SJSA1 (cell line): ENCODE measurements around the gene PLCH1. TPM values are rescaled to one million over a fixed set of nuclear protein-coding genes. Genes with fewer than 3 reads are reported as not detected.

Source experiments
- DNase-seq, 2 experiments: peaks; one replicate each; pipeline ENCODE4 v3.0.0-alpha.2; 2015 to 2020; ENCODE audit warnings: low spot score in 2 of 2, low read depth in 1 of 2
- H3K27ac ChIP-seq: fragments of 250-450 bp; sonication (Bioruptor Pico); 2 replicates; pipeline ENCODE4 v1.5.1; 2020; ENCODE audit warnings: mild to moderate bottlenecking, moderate library complexity
- H3K27me3 ChIP-seq: fragments of 250-450 bp; sonication (Bioruptor Pico); replicated peaks from 2 replicates; pipeline ENCODE4 v1.5.1; 2020; ENCODE audit warnings: mild to moderate bottlenecking, moderate library complexity
- H3K36me3 ChIP-seq: fragments of 250-450 bp; sonication (Bioruptor Pico); 2 replicates; pipeline ENCODE4 v1.5.1; 2020; ENCODE audit warnings: mild to moderate bottlenecking
- H3K4me1 ChIP-seq: fragments of 250-450 bp; sonication (Bioruptor Pico); replicated peaks from 2 replicates; pipeline ENCODE4 v1.6.1; 2021; ENCODE audit warnings: mild to moderate bottlenecking
- H3K4me3 ChIP-seq: fragments of 250-450 bp; sonication (Bioruptor Pico); 2 replicates; pipeline ENCODE4 v1.5.1; 2020; ENCODE audit warnings: mild to moderate bottlenecking
- H3K9me3 ChIP-seq: fragments of 250-450 bp; sonication (Bioruptor Pico); replicated peaks from 2 replicates; pipeline ENCODE4 v1.5.1; 2020; ENCODE audit warnings: mild to moderate bottlenecking
- total RNA-seq: library from RNA; depleted of rRNA; stranded (reverse); fragments of >200 nt; shearing (Covaris generic); gene quantifications from 2 replicates; pipeline ENCODE4 v1.2.3, GENCODE V29; 2014

Gene PLCH1
- total RNA-seq, 1 experiment from 2014 or later, result 0.13 TPM

DNA sequence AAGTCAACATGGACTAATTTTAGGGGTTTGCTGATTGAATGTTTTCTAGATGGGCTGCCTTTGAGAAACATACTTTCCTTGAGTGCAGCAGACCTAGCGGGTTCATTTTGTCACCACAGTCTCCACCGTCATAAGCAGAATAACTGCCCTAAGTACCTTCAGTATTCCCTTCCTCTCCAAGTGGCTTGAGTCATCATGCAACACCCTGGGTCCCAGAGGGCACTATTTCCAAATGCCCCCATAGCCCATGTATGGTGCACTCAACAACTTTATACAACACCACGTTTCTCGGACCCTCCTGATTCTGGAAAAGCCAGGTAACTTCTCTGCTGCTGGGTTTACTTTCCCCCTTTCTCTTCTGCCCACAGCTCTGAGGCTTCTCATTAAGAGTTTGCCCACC lies 300.1 kb downstream of the PLCH1 start:
- H3K4me3 ChIP-seq, result no peak overlapping the region
- H3K36me3 ChIP-seq, result no peaks in the 10 kb centered on the region
- no peak for DNase-seq
- no peaks in the 10 kb centered on the region for H3K4me1 ChIP-seq
- H3K27ac ChIP-seq, result no peak overlapping the region
- no peaks in the 10 kb centered on the region for H3K9me3 ChIP-seq
- H3K27me3 ChIP-seq, result no peaks in the 10 kb centered on the region

DNA sequence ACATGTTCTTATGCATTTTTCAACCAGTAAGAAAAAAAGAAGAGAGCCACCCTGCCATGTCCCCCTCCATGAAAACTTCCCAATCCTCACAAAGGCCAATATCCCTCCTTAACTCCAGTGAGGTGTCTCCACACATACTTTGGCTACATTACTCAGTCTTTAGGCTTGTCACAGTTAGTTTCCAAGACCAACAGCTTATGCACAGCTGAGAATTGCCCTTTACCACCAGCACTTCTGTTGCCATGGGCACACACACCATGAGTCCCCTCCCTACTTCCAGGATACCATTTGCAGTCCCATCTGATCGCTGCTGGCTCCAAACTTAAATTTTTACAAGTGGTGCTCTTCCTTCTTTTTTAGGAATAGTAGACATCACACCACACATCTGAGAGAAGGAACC lies 301.1 kb downstream of the PLCH1 start:
- Histone ChIP-seq H3K9me3 (no peaks in the 10 kb centered on the region), H3K36me3 (no peaks in the 10 kb centered on the region), H3K4me1 (no peaks in the 10 kb centered on the region), H3K4me3 (no peak overlapping the region), H3K27me3 (no peaks in the 10 kb centered on the region), H3K27ac (no peak overlapping the region)
- no peak for DNase-seq

DNA sequence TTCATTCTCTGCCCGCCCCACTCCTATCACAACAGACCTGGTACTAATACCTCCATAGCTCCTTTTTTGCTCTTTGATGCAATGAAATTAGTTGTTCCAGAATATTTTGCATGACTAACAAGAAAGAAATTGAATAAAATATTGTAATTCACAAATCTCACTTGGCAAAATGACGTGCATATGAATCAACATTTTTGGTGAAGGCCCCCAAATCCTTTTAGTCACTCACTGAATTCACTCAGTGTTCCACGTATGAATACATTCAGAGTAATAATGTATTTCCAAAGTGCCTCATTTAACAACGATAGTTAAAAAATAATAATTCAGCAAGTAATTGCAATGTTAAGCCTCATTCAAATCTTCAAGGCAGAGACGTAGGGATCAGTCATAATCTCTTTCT lies 302.8 kb downstream of the PLCH1 start:
- H3K4me3 ChIP-seq, result no peak overlapping the region
- H3K27ac ChIP-seq, result no peak overlapping the region
- no peaks in the 10 kb centered on the region for H3K9me3 ChIP-seq
- no peaks in the 10 kb centered on the region for H3K36me3 ChIP-seq
- no peaks in the 10 kb centered on the region; the same call in 1 of the 2 replicates for H3K4me1 ChIP-seq
- no peak for DNase-seq
- H3K27me3 ChIP-seq, result no peaks in the 10 kb centered on the region

DNA sequence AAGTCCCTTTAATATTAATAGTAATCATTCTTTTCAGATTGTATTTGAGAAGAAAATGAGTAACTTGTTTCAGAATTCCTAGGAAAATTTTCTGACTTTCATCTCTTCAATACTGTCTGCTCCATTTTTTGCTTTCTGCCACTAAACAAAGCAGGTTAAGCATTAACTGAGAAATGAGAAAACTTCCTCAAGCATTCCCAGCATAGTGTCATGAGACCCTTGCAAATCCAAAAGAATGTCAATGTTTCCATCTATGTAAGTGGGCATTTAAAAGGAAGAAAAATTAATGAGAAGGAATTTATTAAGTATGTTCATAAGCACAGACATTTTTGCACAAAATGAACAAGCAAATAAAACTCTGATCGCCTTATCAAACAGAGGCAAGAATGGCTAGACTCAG lies 303.4 kb downstream of the PLCH1 start:
- no peak for DNase-seq
- no peak overlapping the region for H3K4me3 ChIP-seq
- H3K9me3 ChIP-seq, result no peaks in the 10 kb centered on the region
- H3K4me1 ChIP-seq, result peaks cover 5% of the 10 kb centered on the region; the same call in 1 of the 2 replicates
- H3K27ac ChIP-seq, result no peak overlapping the region
- H3K27me3 ChIP-seq, result no peaks in the 10 kb centered on the region
- no peaks in the 10 kb centered on the region for H3K36me3 ChIP-seq

DNA sequence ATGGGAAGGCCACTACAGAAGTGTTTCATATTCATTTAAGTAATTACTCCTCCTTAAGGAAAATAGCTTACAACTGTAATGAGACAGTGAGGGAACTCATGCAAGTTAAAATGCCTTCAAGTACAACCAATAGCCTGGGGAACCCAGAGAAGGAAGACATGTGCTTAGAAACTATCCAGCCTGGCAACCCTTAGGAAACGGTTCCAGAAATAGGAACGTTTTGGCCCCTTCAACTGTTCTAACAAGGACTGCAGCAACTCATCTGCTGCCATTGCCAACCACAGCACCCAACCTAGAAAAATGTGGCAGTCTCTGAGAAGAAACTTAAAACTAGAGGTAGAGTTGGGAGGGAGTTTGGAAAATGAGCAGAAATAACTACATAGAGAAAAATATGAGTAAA lies 303.8 kb downstream of the PLCH1 start:
- Histone ChIP-seq H3K27me3 (no peaks in the 10 kb centered on the region), H3K9me3 (no peaks in the 10 kb centered on the region), H3K4me1 (peaks cover 10% of the 10 kb centered on the region), H3K4me3 (no peak overlapping the region), H3K36me3 (no peaks in the 10 kb centered on the region), H3K27ac (no peak overlapping the region)
- DNase-seq, result no peak

DNA sequence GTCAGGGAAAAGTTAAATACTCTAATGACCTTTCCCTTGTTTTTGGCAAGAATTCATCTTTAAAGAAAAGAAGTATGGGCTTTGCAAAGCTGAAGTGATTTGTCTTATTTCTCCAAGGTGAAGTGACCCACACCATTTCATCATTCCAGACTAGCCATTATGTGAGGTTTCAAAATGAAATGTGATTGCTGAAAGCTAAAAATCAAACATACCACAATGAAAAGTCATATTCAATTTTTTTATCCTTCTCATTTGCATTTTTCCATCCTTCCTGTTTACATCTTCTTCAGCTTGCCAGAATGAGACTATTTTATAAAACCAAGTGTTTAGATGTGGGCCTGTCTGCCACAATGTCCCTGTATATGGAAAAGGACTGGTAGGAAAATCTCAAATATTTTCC lies 309.1 kb downstream of the PLCH1 start:
- H3K27me3 ChIP-seq, result no peaks in the 10 kb centered on the region
- no peak overlapping the region for H3K4me3 ChIP-seq
- H3K4me1 ChIP-seq, result peaks cover 16% of the 10 kb centered on the region
- H3K9me3 ChIP-seq, result no peaks in the 10 kb centered on the region
- H3K27ac ChIP-seq, result 0 out of 2 replicates have a peak overlapping the region, but pooled peaks have one; percentile 4
- no peak for DNase-seq
- H3K36me3 ChIP-seq, result no peaks in the 10 kb centered on the region

DNA sequence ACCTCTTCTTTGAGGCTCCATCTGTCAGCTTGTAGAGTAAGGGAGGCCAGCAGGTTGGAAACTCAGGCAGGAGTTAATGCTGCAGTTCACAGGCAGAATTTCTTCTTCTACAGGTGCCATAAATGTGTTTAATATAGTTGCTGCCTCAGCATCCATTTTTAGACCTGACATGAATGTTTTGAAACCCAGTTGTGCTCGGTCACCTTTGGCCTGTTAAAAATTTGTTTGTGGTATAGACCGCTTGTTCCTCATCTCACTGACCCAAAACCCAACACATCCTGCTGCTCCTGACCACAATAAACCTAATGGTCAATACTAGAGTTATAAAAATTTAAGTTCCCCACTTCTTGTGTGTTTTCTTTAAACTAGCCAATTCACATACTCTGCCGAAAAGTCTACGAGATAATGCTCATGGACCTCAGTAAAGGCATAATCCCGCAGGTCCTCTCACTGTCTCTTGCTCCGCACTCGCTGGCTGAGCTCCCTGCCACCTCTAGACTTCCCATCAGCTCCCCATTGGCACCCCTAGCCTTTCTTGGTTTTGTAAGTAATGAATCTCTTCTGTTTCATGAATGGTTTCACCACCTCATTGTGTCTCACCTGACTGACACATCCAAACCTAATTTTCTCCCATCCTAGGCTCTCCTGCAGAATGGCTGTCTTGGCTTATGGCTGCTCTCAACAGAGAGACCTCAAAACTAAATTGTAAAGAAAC lies 312.9 kb downstream of the PLCH1 start:
- no peak overlapping the region for H3K27ac ChIP-seq
- H3K27me3 ChIP-seq, result no peaks in the 10 kb centered on the region
- DNase-seq, result no peak
- H3K9me3 ChIP-seq, result peaks cover 6% of the 10 kb centered on the region
- H3K4me3 ChIP-seq, result no peak overlapping the region
- H3K36me3 ChIP-seq, result no peaks in the 10 kb centered on the region
- peaks cover 36% of the 10 kb centered on the region for H3K4me1 ChIP-seq

DNA sequence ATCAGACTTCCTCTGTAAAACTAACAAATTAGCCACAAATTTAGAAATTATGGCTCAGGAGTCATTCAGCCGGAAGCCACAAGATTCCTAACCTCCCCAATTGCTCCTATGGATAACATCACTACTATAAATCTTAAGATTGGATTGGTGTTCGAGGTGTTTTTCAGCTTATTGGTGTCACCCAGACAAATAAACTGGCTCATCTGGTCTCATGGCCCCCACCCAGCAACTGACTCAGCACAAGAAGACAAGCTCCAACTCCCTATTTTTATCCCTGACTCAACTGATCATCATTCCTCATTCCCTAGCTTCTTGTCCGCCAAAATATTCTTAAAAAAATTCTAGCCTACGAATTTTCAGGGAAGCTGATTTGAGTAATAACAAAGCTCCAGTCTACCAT lies 316.3 kb downstream of the PLCH1 start:
- DNase-seq, result peak; percentile 80 to 87
- Histone ChIP-seq H3K27ac (peak overlapping the region; percentile 75), H3K9me3 (peaks cover 6% of the 10 kb centered on the region), H3K4me1 (peaks cover 31% of the 10 kb centered on the region), H3K4me3 (no peak overlapping the region), H3K36me3 (no peaks in the 10 kb centered on the region), H3K27me3 (no peaks in the 10 kb centered on the region)

DNA sequence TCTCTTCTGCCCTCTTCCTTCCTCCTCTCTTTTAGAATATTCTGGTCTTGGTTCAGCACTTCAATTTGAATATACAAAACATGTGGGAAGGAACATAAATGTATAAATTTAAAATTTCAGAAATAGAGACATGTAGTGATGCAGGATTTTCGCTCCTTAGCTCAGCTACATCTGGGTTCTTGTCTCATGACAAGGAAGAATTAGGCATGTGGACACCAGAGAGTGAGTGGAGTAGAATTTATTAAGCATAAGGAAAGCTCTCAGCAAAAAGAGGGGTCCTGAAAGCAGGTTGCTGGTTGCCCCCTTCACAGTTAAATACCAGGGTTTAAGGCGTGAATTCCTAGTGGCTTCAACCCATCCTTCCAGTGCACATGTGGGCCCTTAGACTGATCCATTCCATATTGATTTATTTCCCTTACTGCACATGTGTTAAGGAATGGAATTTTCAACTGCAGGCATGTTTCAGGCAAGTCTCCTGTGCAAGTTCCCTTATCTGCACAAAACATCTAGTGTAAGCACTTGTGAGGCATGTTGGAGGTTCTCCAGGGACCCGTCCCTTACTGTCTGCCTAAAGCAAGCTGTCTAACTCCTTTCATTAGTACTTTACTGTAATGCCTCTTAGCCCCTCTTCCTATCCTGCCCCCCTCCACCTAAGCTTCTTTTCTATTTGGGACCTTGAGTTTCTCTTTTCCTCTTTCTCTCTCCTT lies 318.2 kb downstream of the PLCH1 start:
- no peaks in the 10 kb centered on the region for H3K27me3 ChIP-seq
- no peak for DNase-seq
- H3K27ac ChIP-seq, result no peak overlapping the region
- H3K4me1 ChIP-seq, result peaks cover 38% of the 10 kb centered on the region
- H3K9me3 ChIP-seq, result peaks cover 6% of the 10 kb centered on the region
- no peaks in the 10 kb centered on the region for H3K36me3 ChIP-seq
- no peak overlapping the region for H3K4me3 ChIP-seq

DNA sequence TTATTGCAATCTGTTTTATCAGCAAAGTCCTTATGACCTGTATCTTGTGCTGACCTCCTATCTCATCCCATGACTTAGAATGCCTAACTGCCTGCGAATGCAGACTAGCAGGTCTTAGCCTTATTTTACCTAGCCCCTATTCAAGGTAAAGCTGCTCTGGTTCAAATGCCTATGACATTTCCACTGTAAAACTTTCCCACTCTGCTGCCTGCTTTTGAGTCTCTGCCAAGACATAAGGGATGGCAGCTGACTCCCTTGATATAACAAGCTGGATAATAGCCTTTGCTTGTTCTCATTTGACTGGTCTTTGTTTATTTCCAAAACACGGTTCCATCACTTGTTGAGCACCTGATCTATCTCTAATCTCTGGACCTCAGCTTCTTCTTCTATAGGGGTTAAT lies 319.5 kb downstream of the PLCH1 start:
- no peaks in the 10 kb centered on the region for H3K27me3 ChIP-seq
- no peaks in the 10 kb centered on the region for H3K36me3 ChIP-seq
- H3K4me3 ChIP-seq, result no peak overlapping the region
- H3K9me3 ChIP-seq, result peaks cover 6% of the 10 kb centered on the region
- peaks cover 50% of the 10 kb centered on the region for H3K4me1 ChIP-seq
- DNase-seq, result no peak
- no peak overlapping the region for H3K27ac ChIP-seq

DNA sequence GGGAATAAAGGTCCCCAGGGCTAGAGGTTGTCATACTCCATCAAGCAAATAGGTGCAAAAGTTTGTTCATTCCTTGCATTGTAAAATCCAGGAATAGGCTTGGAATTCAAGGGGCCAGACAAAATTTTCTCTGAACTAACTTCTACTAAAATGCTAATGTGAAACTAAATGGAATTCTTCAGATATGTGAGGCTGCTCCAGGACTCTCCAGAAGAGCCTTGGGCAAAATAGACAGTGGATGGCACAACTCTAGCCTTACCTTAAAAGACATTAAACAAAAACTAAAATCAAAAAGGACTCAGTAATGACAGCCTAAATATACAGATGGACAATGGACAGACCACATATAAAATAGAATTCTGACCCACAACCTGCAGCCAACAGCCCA lies 320.6 kb downstream of the PLCH1 start:
- Histone ChIP-seq H3K4me3 (no peak overlapping the region), H3K4me1 (peaks cover 59% of the 10 kb centered on the region), H3K9me3 (peaks cover 10% of the 10 kb centered on the region), H3K27ac (no peak overlapping the region), H3K27me3 (no peaks in the 10 kb centered on the region), H3K36me3 (no peaks in the 10 kb centered on the region)
- no peak for DNase-seq

DNA sequence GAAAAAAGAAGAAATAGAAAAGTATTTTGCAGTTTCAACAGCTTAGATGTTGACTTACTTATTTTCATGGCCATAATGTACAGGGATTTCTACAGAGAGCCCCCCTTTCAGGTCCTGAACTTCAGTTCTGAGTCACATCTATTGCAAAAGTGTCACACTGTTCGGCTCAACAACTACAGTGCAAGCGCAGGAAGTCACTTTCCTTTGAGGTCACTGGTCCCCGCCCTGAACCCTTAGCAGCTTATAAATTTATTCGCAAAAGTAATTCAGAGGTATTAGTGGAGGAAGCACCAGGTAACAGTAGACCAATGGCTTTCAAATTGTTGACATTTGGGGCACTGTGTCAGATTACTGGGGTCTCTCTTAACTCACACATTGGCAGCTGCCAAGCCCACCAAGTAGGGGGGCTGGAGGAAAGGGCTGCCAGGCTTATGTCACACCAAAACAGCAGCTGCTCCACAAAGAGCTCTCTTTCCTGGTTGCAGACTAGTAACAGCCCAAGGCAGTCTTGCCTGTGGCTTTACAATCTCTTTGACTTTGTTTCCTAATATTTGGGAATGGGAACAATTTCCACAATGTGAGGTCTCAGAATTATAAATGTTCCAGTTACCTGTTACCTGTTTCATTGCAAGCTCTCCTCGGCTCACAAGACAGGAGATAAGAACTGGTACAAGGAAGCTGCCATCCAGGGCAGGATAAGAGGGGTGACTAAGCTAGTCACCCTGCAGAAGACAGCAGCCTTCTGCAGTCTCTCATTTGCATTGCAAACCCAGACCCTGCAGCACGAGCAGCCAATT lies 321.1 kb downstream of the PLCH1 start:
- H3K27ac ChIP-seq, result no peak overlapping the region
- H3K4me1 ChIP-seq, result peaks cover 53% of the 10 kb centered on the region
- H3K36me3 ChIP-seq, result no peaks in the 10 kb centered on the region
- no peak overlapping the region for H3K4me3 ChIP-seq
- peaks cover 7% of the 10 kb centered on the region for H3K9me3 ChIP-seq
- H3K27me3 ChIP-seq, result no peaks in the 10 kb centered on the region
- DNase-seq, result no peak

DNA sequence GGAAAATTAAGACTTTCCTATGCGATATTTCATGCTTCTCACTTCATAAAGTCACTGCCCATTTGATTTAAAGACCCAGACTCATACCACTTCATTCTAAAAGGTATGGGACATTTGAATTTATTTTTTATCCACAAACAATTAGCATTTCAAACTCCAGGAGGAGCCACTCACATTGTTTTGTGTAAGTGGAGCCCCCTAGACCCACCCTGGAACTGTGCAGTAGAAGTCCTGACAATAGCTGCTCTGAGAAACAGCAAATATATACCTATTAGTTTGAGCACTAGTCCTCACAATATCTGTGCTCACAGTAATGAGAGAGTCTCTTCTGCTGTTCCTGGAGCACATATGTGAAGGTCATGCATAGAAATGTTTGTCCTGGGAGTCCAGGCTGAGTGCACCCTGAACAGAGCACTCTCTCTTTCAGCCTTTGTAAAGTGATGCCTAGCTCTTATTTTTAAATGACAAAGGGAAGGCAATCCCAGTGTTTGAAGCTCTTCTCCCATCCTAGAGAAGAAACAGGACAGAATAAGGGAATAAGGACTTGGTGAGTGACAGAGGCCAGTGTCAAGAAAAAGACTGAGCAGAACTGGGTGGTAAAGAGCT lies 323.9 kb downstream of the PLCH1 start:
- Histone ChIP-seq H3K4me1 (peaks cover 42% of the 10 kb centered on the region), H3K4me3 (no peak overlapping the region), H3K27ac (peak overlapping the region; percentile 67), H3K9me3 (peaks cover 7% of the 10 kb centered on the region), H3K36me3 (no peaks in the 10 kb centered on the region), H3K27me3 (no peaks in the 10 kb centered on the region)
- DNase-seq, result no peak
